Neural progenitor cell (in vitro differentiated cells): ENCODE measurements around the gene LRRC32.

Experiments
- EZH2 ChIP-seq: fragments of 200-600 bp; sonication (generic); IDR thresholded peaks from 2 replicates; pipeline ENCODE4 v1.6.1; 2017; ENCODE audit warnings: antibody characterized with exemption, mild to moderate bottlenecking, moderate library complexity
- EZH2phosphoT487 ChIP-seq: fragments of 200-600 bp; sonication (generic); IDR thresholded peaks from 2 replicates; pipeline ENCODE4 v1.6.1; 2017; ENCODE audit warnings: antibody characterized with exemption
- TF ChIP-seq, protein P1 (sequence below): fragments of 200-600 bp; sonication (generic); IDR thresholded peaks from 2 replicates; pipeline ENCODE4 v1.5.1; 2017; ENCODE audit warnings: antibody characterized with exemption, mild to moderate bottlenecking

DNA sequence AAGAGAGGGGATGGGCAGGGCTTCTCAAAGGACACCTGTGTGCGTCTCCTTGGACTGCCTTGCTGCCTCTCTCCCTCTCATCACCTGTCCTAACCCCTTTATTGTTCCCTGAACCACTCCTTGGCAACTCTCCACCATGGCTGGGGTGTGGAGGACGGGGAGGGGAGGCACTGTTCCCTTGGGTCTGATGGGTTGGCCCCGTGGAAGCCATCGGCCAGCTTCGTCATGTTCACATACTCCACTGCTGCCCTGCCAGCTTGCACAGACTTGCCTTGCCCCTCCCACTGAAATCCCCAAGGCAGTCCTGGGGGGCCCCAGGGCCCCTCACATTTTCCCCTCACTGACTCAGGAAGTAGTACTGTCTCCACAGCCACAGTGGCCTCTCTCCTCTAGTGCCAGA lies 36.1 kb upstream of the LRRC32 start:
- TF ChIP-seq, protein P1, sequence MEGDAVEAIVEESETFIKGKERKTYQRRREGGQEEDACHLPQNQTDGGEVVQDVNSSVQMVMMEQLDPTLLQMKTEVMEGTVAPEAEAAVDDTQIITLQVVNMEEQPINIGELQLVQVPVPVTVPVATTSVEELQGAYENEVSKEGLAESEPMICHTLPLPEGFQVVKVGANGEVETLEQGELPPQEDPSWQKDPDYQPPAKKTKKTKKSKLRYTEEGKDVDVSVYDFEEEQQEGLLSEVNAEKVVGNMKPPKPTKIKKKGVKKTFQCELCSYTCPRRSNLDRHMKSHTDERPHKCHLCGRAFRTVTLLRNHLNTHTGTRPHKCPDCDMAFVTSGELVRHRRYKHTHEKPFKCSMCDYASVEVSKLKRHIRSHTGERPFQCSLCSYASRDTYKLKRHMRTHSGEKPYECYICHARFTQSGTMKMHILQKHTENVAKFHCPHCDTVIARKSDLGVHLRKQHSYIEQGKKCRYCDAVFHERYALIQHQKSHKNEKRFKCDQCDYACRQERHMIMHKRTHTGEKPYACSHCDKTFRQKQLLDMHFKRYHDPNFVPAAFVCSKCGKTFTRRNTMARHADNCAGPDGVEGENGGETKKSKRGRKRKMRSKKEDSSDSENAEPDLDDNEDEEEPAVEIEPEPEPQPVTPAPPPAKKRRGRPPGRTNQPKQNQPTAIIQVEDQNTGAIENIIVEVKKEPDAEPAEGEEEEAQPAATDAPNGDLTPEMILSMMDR: no peak
- TF ChIP-seq EZH2: no peak
- TF ChIP-seq EZH2phosphoT487: no peak
